GM19324 (cell line): ENCODE results near the gene ST8SIA1.

Experiments
- ATAC-seq: cut with Tn5 transposase; IDR thresholded peaks from one replicate; pipeline ENCODE4 v1.9.1; 2021; ENCODE audit warnings: mild to moderate bottlenecking, moderate library complexity; ENCODE audit not compliant: unreplicated experiment, low FRiP score

ST8SIA1 gene

GRCh38 chr12:22284871-22285270, 49.6 kb downstream of the ST8SIA1 start:
- no peak for ATAC-seq

- no peak for ATAC-seq
Measured at GRCh38 chr12:22283508-22283907, 51.0 kb downstream of the ST8SIA1 start.

DNA sequence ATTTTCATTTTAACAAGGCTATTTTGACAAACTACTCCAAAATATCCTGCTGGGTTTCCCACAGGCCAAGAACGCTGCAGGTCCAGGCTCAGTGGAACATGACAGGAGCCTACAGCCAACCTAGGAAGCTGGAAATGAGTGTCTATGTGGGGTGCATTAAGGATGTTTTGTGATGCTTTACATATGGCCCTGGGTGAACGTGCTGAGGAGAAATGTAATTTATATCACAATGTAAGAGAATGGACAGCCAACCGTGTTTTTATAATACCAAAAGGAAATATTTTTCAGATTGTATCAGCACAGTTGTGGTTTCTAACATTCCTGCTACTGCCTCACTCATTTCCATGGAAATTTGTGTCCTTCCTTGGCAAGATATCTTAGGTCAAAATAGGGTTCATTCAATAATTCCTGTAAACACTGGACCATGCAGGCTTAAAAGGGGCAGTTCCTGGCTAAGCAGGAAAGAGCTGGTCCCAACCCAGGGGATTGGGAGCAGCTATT, 51.5 kb downstream of the ST8SIA1 start:
- no peak for ATAC-seq

DNA sequence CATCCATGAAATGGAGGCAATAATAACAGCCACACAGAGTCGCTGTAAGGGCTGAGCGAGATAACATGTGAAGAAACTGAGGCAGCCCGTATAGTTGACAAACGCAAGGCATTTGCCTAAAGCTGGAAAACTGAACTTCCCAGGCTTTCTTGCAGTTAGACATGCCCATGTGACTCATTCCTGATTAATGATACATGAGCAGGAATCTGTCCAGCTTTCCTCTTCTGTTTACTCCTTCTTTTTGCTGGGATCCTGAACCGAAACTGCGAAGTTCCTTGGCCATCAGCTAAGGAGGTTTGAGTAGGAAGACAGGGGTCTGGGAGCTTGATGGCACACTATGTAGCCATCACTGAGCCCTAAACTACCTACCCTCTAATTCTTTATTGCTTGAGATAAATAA, 52.2 kb downstream of the ST8SIA1 start:
- no peak for ATAC-seq

DNA sequence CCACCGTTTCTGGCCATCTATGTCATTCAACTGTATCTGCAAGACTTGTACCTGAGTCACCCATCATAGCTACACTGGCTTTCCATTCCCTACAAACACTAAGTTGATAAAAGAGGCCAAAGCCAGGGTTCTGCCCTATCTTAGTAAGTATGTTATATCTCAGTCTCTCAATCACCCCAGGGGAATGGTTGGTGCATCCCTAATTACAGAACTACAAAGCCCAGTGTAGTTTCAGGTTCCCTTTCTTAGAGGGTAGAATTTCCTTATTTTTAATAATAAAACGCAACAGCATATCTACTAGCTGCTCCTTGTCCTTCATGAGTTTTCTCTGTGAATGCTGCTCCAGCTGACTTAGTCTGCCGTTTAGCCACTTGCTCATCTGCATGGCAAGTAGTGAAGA, 57.6 kb downstream of the ST8SIA1 start:
- no peak for ATAC-seq

DNA sequence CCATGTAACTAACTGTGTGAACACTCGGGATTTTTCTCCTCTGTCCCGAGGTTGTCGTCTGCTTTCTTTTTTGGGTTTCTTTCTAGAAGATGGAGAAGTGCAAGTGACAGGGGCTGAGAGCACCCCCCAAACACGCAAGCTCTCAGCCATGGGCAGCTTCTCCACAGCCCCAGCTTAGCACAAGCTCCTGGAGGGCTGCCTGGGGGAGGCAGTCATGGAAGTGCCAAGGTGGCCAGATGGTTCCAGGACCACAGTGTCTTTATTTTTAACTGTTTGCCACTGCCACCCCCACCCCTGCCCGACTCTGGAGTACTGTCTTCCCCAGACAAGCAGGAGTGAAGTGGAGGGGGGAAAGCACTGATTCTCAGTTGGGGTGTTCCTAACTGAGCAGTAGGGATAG, 58.2 kb downstream of the ST8SIA1 start:
- ATAC-seq: no peak

GRCh38 chr12:22275843-22276242, 58.7 kb downstream of the ST8SIA1 start:
- ATAC-seq: no peak

- no peak for ATAC-seq
Measured at GRCh38 chr12:22272335-22273151, 62.0 kb downstream of the ST8SIA1 start.

DNA sequence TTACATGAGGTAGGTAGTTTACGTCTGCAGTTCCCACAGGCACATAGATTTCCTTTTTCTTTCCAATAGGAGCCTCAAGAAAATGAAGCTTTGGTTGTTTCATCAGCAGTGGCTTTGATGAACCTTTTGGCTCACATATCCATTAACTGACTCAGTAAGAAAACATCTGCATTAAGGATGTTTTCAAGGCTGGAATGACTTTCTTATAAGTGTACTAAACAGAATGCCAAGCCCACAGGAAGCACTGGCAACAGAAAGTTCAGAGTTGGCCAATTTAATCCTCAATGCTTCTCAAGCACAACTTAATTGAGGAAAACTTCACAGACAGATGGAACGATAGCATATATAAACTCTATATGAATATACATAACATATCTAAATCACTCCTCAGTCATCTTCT, 63.5 kb downstream of the ST8SIA1 start:
- ATAC-seq: no peak

DNA sequence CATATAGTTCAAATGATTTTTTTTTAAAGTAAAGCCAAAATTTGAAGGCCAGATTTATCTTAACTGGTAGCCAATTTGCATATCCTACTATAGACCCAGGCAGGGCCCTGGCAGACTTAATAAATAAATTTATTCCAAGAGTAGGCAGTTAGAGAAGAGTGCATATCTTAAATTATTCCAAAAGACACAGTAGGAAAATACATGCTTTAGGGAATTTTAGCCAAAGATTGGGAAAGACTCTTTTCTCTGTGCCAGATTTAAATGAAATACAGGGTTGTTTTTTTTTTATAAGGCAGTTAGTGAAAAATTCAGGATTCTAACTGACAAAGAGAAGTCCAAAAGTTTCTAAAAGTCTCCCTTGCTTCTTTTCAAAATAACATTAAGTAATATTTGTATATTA, 65.5 kb downstream of the ST8SIA1 start:
- no peak for ATAC-seq

GRCh38 chr12:22268406-22268805, 66.1 kb downstream of the ST8SIA1 start:
- no peak for ATAC-seq

GRCh38 chr12:22266101-22266500, 68.4 kb downstream of the ST8SIA1 start:
- ATAC-seq: no peak

DNA sequence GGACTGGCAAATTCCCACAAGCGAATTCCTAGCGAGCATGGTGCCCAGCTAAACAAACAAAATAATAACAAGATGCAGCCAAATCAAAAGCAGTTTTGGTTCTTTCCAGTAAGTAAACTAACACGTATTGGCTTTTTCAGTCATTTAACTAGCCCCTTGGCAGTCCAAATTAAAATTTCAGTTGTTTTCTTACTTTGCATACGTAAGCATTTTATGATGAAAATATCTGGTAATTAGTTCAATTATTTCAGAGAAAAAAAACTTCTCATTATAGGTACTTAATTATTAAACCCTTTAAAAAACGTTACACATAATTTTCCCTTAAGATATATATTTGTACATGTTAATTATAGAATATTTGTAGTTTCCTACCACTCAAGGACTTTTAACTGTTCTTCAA, 70.1 kb downstream of the ST8SIA1 start:
- no peak for ATAC-seq

DNA sequence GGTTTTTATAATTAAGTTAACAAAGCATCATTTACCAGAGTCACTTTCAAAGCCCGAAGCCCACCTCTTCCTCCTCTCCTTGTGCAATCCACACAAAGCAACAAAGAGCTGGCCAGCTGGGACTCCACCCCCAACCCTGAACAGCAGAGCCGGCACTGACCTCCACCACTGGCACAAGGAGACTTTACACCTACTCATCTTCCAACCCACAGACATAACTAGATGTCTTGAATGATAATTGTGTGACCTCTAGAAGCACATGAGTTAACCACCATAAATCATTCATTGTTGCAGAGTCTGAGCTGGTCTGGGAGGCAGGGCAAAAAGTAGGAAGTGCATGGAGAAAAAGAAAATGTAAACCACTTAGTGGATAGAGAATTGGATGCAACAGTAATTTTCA, 72.2 kb downstream of the ST8SIA1 start:
- no peak for ATAC-seq

- no peak for ATAC-seq
Measured at GRCh38 chr12:22257100-22257499, 77.4 kb downstream of the ST8SIA1 start.

- no peak for ATAC-seq
Measured at GRCh38 chr12:22256605-22257004, 77.9 kb downstream of the ST8SIA1 start.

GRCh38 chr12:22256041-22256441, 78.5 kb downstream of the ST8SIA1 start:
- no peak for ATAC-seq

- no peak for ATAC-seq
Measured at GRCh38 chr12:22255097-22255496, 79.4 kb downstream of the ST8SIA1 start.

GRCh38 chr12:22254478-22254877, 80.0 kb downstream of the ST8SIA1 start:
- ATAC-seq: no peak

DNA sequence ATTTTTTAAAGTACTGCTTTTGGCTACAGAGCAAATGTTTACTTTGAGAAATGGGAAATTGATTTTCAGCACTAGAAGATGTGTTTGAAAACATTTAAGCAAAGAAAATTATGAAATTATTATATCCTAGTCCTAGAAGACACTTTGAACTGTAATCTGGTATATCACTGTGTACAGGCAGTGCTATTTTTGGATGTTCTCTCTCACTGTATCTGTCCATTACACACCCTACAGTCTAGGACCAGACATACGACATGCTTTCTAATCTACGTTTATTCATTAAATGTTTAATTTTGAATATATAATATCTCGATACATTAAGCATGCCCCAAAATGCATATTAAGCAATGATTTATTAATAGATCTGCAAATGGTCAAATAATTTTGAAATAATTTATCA, 82.5 kb downstream of the ST8SIA1 start:
- no peak for ATAC-seq

DNA sequence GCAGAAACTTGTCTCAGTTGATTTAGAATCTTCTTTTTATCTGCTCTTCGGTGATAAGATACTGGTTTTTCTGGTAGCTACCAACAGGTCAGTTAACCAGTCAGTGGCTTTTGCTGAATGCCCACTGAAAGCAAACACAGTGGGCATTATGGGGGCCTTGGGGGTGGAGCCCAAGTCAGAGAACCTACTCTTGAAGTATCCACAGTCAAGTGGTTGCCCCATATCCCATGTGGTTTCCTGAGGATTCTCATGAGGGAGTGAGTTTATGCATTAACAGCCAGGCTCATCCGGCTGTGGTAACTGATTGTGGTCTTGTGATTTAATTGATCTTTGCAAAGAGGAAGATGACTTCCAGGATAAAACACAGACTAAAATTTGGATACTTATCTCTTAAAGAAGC, 83.7 kb downstream of the ST8SIA1 start:
- ATAC-seq: no peak

GRCh38 chr12:22248571-22249115, 85.9 kb downstream of the ST8SIA1 start:
- ATAC-seq: no peak
